Loucy (cell line): ENCODE measurements around the gene PRDM11.

Source experiments
- H2AFZ ChIP-seq: fragments of 200-600 bp; sonication (generic); 2 replicates; pipeline ENCODE4 v1.6.0; 2016; ENCODE audit warnings: antibody characterized with exemption, mild to moderate bottlenecking, low read length, moderate library complexity
- H3F3A ChIP-seq: fragments of 200-600 bp; 2 replicates; pipeline ENCODE4 v1.6.0; 2016; ENCODE audit warnings: antibody characterized with exemption, low read depth, mild to moderate bottlenecking
- H3K27me3 ChIP-seq: fragments of 200-600 bp; sonication (generic); 2 replicates; pipeline ENCODE4 v1.6.1; 2014; ENCODE audit warnings: low read length, mild to moderate bottlenecking; ENCODE audit not compliant: insufficient read depth, poor library complexity, severe bottlenecking
- H3K36me3 ChIP-seq: fragments of 200-600 bp; sonication (generic); 2 replicates; pipeline ENCODE4 v1.6.1; 2016; ENCODE audit warnings: low read length; ENCODE audit not compliant: insufficient read depth
- H3K4me1 ChIP-seq: fragments of 200-600 bp; sonication (generic); 2 replicates; pipeline ENCODE4 v1.5.1; 2014; ENCODE audit warnings: low read length, mild to moderate bottlenecking; ENCODE audit not compliant: insufficient read depth, poor library complexity, severe bottlenecking
- H3K4me2 ChIP-seq: fragments of 200-600 bp; sonication (generic); 2 replicates; pipeline ENCODE4 v1.6.0; 2014; ENCODE audit warnings: antibody characterized with exemption, low read length, low read depth, mild to moderate bottlenecking; ENCODE audit not compliant: poor library complexity, severe bottlenecking
- H3K4me3 ChIP-seq: fragments of 200-600 bp; sonication (generic); 2 replicates; pipeline ENCODE4 v1.5.1; 2014; ENCODE audit warnings: low read length, mild to moderate bottlenecking, mixed read lengths; ENCODE audit not compliant: poor library complexity, severe bottlenecking
- H3K79me2 ChIP-seq: fragments of 200-600 bp; sonication (generic); 2 replicates; pipeline ENCODE4 v1.6.1; 2014; ENCODE audit warnings: low read length; ENCODE audit not compliant: insufficient read depth
- H3K9ac ChIP-seq: fragments of 200-600 bp; sonication (generic); 2 replicates; pipeline ENCODE4 v1.6.0; 2014; ENCODE audit warnings: mild to moderate bottlenecking, low read depth, low read length, moderate library complexity; ENCODE audit not compliant: poor library complexity, severe bottlenecking
- H3K9me2 ChIP-seq: fragments of 200-600 bp; sonication (generic); replicated peaks from 2 replicates; pipeline ENCODE4 v1.6.1; 2016; ENCODE audit warnings: low read depth, low read length, mixed read lengths
- H3K9me3 ChIP-seq: fragments of 200-600 bp; sonication (generic); 2 replicates; pipeline ENCODE4 v1.6.1; 2014; ENCODE audit warnings: mild to moderate bottlenecking, antibody characterized with exemption, low read length, low read depth; ENCODE audit not compliant: insufficient read depth
- H4K20me1 ChIP-seq: fragments of 200-600 bp; sonication (generic); 2 replicates; pipeline ENCODE4 v1.6.0; 2014; ENCODE audit warnings: antibody characterized with exemption, low read length, mild to moderate bottlenecking; ENCODE audit not compliant: insufficient read depth, poor library complexity, severe bottlenecking
- EZH2phosphoT487 ChIP-seq: fragments of 200-600 bp; IDR thresholded peaks from 2 replicates; pipeline ENCODE4 v1.6.1; 2018; ENCODE audit warnings: antibody characterized with exemption, mild to moderate bottlenecking, moderate library complexity, borderline replicate concordance
- TF ChIP-seq, protein P1 (sequence below): fragments of 200-600 bp; sonication (generic); conservative IDR thresholded peaks from 2 replicates; pipeline ENCODE4 v1.5.1; 2014; ENCODE audit warnings: mild to moderate bottlenecking, antibody characterized with exemption, low read length

PRDM11 gene

GRCh38 chr11:45104006-45104789 lies 42.2 kb upstream of the PRDM11 start:
- H3K27me3 ChIP-seq: no peaks in the 10 kb centered on the region
- no peaks in the 10 kb centered on the region for H3K36me3 ChIP-seq
- no peak overlapping the region for H2AFZ ChIP-seq
- H3K9ac ChIP-seq: no peak overlapping the region
- no peaks in the 10 kb centered on the region for H3K9me2 ChIP-seq
- TF ChIP-seq EZH2phosphoT487: no peak
- TF ChIP-seq, protein P1, sequence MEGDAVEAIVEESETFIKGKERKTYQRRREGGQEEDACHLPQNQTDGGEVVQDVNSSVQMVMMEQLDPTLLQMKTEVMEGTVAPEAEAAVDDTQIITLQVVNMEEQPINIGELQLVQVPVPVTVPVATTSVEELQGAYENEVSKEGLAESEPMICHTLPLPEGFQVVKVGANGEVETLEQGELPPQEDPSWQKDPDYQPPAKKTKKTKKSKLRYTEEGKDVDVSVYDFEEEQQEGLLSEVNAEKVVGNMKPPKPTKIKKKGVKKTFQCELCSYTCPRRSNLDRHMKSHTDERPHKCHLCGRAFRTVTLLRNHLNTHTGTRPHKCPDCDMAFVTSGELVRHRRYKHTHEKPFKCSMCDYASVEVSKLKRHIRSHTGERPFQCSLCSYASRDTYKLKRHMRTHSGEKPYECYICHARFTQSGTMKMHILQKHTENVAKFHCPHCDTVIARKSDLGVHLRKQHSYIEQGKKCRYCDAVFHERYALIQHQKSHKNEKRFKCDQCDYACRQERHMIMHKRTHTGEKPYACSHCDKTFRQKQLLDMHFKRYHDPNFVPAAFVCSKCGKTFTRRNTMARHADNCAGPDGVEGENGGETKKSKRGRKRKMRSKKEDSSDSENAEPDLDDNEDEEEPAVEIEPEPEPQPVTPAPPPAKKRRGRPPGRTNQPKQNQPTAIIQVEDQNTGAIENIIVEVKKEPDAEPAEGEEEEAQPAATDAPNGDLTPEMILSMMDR: no peak
- H3K79me2 ChIP-seq: no peaks in the 10 kb centered on the region
- peaks cover 6% of the 10 kb centered on the region for H3K4me1 ChIP-seq
- H3F3A ChIP-seq: no peaks in the 10 kb centered on the region
- H4K20me1 ChIP-seq: no peaks in the 10 kb centered on the region
- no peaks in the 10 kb centered on the region for H3K9me3 ChIP-seq
- no peak overlapping the region for H3K4me2 ChIP-seq
- no peak overlapping the region for H3K4me3 ChIP-seq

- no peak overlapping the region for H3K4me2 ChIP-seq
- no peaks in the 10 kb centered on the region for H3K9me2 ChIP-seq
- no peaks in the 10 kb centered on the region for H3F3A ChIP-seq
- no peak overlapping the region for H3K9ac ChIP-seq
- H3K36me3 ChIP-seq: no peaks in the 10 kb centered on the region
- H3K4me3 ChIP-seq: no peak overlapping the region
- H3K27me3 ChIP-seq: no peaks in the 10 kb centered on the region
- peaks cover 6% of the 10 kb centered on the region for H3K4me1 ChIP-seq
- no peak for TF ChIP-seq EZH2phosphoT487
- TF ChIP-seq, protein P1: no peak
- H2AFZ ChIP-seq: no peak overlapping the region
- no peaks in the 10 kb centered on the region for H3K79me2 ChIP-seq
- no peaks in the 10 kb centered on the region for H4K20me1 ChIP-seq
- H3K9me3 ChIP-seq: no peaks in the 10 kb centered on the region
Observed at GRCh38 chr11:45104790-45105084, 41.7 kb upstream of the PRDM11 start.

DNA sequence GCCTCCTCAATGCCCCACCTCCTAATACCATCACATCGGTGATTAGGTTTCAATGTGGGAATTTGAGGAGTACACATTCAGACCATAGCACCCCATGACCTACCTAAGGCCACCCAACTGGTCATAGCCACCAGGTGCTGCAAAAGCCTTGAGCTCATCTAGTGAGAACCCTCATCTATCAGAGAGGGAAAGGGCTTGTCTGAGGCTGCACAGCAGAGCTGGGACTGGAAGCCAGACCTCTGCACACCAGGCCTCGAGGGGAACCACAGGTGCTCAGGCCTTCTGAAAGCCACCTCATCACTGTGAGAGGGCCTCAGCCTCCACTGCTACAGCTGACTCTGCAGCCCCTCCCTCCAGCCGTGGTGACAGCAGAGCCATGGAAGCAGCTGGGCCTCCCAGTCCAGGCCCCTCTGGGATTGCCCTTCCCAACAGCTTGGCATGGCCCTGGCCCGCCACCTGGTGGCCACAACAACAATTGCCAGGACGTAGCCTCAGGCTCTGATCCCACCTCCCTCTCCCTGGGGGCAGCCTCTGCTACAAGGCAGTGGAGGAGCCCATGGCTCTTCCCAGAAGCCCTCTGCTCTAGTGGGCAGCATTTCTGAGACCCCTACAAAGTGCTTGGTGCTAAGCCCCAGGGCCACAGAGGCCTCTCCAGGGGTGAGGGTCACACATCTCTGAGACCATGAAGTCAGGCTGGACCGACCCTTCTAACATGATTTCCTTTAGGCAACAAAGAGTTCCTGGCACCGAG lies 41.0 kb upstream of the PRDM11 start:
- H4K20me1 ChIP-seq: no peaks in the 10 kb centered on the region
- H3K27me3 ChIP-seq: no peaks in the 10 kb centered on the region
- no peak overlapping the region for H3K9ac ChIP-seq
- H3K79me2 ChIP-seq: no peaks in the 10 kb centered on the region
- no peaks in the 10 kb centered on the region for H3K9me3 ChIP-seq
- H3K4me1 ChIP-seq: peaks cover 6% of the 10 kb centered on the region
- H3K9me2 ChIP-seq: no peaks in the 10 kb centered on the region
- TF ChIP-seq EZH2phosphoT487: no peak
- TF ChIP-seq, protein P1: peak; percentile 94
- H3K36me3 ChIP-seq: no peaks in the 10 kb centered on the region
- no peak overlapping the region for H3K4me2 ChIP-seq
- H2AFZ ChIP-seq: no peak overlapping the region
- H3F3A ChIP-seq: no peaks in the 10 kb centered on the region
- H3K4me3 ChIP-seq: no peak overlapping the region
